Vagina (tissue), 2 donors: ENCODE measurements around the gene OXSR1.

Experiments used
- POLR2A ChIP-seq, 2 donors: fragments of 450-650 bp; IDR thresholded peaks; one replicate each; pipeline ENCODE4 v1.6.1; 2017; ENCODE audit warnings: antibody characterized with exemption in 2 of 2, mild to moderate bottlenecking in 2 of 2, moderate library complexity in 2 of 2
- TF ChIP-seq, protein P1 (sequence below), 3 experiments: fragments of 450-650 bp in 2 of 3; fragments of 200-600 bp in 1 of 3; sonication (generic) in 1 of 3; IDR thresholded peaks; one replicate each; pipeline ENCODE4 v1.5.1; 2017 to 2019; ENCODE audit warnings: antibody characterized with exemption in 3 of 3, mild to moderate bottlenecking in 2 of 3, moderate library complexity in 2 of 3

DNA sequence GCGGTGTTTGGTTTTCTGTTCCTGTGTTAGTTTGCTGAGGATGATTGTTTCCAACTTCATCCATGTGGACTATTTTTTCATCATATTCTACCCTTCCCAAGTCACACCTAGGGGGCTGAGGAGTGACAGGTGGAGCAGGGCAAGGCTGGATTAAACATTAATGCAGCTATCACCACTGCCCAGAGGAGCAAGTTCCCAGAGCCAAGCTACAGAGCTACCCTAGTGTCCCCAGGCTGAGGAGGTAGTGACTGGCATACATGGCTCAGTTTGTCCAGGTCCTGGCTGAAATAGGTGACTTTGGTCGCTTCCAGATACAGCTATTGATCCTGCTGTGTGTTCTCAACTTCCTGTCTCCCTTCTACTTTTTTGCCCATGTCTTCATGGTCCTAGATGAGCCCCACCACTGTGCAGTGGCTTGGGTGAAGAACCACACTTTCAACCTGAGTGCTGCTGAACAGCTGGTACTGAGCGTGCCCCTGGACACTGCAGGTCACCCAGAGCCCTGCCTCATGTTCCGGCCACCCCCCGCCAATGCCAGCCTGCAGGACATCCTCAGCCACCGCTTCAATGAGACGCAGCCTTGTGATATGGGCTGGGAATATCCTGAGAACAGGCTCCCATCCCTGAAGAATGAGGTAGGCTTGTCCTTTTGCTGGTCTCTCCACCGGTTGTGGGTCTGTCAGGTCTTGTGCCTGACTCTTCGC is 100.4 kb downstream of the OXSR1 start, which contains the start of gene SLC22A13:
- TF ChIP-seq, protein P1, sequence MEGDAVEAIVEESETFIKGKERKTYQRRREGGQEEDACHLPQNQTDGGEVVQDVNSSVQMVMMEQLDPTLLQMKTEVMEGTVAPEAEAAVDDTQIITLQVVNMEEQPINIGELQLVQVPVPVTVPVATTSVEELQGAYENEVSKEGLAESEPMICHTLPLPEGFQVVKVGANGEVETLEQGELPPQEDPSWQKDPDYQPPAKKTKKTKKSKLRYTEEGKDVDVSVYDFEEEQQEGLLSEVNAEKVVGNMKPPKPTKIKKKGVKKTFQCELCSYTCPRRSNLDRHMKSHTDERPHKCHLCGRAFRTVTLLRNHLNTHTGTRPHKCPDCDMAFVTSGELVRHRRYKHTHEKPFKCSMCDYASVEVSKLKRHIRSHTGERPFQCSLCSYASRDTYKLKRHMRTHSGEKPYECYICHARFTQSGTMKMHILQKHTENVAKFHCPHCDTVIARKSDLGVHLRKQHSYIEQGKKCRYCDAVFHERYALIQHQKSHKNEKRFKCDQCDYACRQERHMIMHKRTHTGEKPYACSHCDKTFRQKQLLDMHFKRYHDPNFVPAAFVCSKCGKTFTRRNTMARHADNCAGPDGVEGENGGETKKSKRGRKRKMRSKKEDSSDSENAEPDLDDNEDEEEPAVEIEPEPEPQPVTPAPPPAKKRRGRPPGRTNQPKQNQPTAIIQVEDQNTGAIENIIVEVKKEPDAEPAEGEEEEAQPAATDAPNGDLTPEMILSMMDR (IDR thresholded peaks at IDR 0.05) = no peak
- no peak for TF ChIP-seq POLR2A (IDR thresholded peaks at IDR 0.05)
